Fibroblast of upper back skin (primary cell): ENCODE results near the gene DKK3.
A peak's percentile ranks its signal among the peaks of the same experiment; 100 is the strongest.

Experiments used
- DNase-seq: peaks from one replicate; pipeline ENCODE4 v3.0.0-alpha.2; 2013

The DKK3 gene

DNA sequence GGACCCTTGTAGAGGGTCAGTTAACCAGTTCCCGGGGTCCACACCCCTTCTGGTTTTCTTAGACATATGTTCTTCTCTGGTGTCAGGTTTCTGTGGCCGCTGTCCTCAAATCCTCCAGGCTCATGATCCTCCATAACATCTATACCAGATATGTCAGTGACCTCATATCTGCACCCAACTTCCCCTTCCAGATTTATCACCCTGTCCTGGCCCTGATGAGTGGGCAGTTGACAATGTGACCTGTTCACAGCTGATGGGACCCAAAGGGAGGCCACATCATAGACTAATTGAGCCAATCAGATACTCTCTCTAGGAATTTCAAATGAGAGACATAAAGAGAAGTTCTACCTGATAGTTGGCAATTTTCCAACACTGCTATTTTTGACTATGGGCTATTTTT, 5.1 kb downstream of the DKK3 start:
- DNase-seq: no peak

DNA sequence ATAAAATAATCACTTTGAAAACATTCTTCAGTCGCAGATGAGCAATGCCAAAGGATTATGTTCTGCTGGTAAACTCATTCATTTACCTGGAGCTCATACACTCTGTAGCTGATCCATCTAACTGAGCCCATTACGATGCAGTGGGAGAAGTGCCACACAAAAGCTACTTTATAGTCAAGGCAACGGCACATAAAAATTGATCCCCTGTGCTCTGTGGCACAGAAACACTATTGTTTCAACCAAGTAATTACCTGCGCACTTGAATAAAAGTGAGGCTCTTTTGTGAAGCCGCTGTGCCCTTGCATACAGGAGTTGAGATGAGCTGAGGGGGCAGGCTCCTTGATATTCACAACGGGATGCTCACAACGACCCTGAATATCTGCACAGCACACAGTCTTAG, 7.2 kb downstream of the DKK3 start:
- DNase-seq: no peak

DNA sequence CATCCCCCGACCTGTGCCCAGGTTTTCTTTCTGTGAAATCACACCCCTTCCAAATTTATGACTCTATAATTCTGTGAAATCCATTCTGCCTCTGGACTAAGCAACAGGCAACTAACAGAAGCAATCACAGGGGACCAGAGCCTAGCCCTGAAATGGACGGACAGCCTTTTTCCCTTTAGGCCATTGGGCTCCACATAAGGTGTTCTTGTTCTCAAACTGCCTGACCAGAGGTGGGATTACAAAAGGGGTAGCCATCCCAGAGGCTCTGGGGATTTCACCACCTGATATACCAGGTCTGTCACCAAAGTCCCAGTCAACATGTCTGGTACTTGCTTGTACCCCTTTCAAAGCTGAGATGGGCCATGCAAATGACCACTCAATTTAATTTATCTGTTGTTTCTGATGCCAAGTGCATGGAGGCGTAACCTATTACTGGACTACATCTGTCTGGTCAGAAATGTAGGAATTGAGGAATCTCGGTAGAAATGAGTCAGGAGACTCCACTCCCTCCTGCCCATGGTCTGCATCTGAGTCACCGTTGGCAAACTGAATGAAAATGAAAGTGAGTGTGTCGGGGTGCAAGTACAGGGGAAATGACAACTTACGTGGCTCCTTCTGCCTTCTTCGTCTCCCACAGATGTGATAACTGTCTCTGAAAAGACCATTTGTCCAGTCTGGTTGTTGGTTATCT, 10.2 kb downstream of the DKK3 start:
- peak; percentile 87 for DNase-seq

DNA sequence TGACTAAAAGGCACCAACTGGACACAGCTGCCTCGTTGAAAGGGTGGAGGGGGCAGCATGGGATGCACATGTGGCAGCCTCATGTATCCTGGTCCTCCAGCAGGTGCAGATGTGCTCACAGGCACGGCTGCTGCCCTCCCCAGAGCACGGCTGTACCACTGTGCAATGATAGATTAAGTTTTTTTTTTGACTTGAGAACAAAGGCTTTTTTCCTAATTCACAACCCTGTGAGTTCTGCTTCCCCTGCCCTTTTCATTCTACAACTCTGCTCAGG, 11.4 kb downstream of the DKK3 start:
- no peak for DNase-seq

DNA sequence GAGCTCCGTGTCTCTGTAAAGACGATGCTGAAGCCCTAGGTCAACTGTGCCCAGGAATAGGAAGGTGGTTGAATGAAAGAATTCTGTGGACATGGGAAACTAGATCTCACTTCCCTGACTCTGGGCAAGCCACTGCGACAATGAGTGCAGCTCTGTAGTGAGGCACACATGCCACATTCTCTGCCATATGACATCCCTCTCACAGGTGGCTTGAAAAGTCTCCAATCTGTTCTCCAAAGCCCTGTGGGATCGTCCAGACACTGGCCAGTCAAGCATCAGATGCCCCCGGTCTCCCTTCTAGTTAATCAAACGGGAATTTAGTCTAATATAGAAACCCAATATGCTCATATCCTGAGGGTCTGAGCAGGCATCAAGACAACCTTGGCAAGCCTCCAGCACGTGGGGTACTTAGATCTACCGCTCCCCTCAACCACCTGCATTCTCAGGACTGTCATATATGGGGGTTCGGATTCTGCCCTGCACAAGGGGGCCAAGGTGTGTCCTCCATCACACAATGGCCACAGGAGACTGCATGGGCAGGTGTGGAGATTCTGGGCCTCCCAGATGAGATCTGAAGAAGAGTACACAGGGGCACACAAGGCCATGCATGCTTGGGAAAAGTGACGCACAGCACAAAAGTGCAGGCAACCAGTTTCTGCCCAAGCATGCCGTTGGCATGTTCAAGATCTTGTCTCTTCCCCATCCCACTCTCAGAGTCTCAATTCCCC, 11.9 kb downstream of the DKK3 start:
- DNase-seq: no peak

DNA sequence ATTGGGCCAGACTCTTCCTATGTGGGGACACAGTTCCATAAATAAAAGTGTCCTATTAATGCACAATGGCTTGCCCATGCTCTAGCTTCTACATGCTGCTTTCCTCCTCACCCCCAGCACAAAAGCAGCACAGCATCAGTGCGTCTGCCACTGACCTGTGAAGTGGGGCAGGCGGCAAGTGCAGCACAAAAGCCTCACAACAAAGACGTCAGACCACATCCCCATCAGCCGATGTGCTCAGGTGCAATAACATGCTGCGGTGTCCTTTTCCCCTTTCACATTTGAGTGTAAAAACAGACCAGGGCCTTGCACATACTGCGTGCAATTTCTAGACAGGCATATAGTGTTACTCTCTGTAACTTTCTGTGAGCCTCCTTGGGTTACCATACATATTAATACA, 12.8 kb downstream of the DKK3 start:
- DNase-seq: no peak

DNA sequence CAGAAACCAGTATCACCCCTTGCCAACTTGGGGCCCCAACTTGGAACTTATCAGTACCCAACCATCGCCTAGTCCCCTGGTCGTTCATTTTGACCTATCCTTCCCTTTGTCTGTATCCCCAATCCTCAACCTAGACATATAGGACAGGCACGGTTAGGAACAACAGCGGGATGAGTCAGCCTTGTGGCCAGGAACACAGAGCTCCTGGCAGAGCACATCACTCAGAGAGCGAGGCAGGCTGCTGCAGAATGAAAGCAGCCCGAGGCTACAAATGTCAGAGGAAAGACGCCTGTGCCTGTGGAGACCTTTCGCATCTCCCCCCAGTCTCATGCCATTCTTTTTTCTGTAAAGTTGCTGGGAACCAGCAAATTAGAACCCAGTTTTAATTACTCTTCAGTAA, 14.6 kb downstream of the DKK3 start:
- peak; percentile 84 for DNase-seq

DNA sequence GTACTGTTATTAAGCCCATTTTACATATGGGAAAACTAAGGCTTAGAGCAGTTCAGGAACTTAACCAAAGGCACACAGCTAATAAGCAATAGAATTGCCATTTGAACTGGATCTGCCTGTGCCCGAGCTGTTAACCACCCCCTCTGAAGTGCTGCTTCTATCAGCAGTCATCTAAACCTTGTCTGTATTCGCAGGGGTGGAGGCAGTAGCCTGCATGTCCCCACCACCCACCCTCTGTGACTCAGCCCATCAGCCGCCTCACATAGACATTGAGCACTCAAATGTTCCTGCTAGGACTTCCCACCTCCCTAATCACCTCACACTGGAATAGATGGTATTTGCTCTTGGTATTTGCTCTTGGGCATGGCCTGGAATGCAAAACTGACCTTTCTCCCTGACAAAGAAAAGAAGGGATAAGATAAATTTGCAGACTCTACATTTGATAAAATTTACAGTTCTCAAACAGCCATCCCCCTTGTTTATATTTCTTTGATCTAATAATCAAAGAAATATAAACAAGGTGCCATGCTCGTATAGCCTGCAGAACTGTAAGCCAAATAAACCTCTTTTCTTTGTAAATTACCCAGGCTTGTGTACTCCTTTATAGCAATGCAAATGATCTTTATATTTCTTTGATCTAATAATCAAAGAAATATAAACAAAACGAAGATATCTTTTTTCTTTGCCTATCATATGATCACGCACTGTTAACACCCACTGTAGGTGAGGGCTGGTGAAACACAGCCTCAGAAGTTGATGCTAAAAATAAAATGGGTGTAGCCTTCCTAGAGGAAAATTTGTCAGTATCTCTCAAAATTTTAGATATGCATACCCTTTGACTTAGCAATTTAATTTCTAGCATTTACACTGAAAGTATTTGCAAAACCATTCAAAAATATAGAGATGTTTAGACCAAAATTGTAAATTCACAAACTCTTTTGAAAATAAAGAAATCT, 15.9 kb downstream of the DKK3 start:
- no peak for DNase-seq

DNA sequence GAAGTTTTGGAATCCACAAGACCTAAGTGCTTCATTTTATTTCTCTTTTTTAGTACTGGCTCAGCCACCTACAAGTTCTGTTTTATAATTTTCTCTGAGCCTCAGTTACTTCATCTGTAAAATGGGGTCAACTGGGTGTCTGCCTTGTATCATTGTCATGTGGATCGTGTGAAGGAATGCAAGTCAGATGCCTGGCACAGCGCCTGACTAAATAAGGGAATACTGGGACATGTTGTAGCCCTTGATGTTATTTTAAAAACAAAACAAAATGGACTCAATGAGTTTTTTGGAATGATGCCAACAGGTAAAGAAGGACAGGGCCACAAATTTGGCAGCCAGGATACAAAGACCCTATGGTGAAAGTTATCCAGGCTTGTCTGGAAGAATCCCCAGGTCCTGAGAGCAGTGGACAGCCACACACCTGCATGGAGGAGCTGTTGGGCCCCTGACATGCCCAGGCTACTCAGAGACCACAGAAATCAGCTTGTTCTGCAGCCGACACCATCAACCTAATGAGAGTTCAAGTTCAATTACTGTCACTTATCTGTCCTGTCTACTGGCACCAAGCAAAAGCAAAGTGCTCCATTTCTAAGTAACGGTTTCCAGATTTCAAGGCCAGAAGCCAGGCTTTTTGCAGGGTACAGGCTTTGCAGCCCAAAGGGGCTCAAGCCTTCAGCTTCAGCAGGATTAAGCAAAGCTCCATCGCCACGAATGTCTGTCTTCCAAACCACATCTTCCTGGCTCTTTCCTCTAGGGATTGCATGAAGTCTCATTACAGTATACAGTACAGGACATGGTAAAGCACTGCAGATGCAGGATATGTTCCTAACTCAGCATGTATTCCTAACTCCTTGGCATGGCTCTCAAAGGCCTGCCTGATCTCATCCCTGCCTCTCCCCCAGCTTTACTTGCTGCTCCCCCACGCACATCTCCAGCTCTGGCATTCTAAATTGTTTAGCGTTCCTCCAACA, 18.4 kb downstream of the DKK3 start:
- DNase-seq: peak; percentile 86

DNA sequence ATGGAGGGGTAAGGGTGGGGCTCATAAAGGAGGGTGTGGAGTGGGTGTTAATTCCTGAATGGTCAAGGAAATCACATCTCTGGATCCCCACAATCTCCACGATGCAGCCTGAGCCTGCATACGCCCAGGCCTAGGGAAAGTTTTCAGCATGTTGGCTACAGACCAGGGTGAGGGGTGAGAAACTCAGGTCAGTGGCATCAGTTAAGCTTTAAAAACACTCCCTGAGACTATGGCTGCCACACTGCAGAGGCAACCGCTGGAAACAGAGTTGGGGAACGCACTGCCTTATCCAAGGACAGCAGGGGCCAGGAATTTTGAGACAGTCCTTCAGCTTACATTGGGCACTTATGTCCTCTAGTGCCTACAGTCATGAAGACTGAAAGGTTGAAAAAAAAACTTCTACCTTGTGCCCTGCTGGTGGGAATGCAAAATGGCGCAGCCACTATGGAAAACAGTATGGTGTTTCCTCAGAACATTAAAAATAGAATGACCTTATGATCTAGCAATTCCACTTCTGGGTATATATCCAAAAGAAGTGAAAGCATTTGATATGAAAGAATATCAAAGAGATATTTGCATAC, 19.7 kb downstream of the DKK3 start:
- DNase-seq: no peak

DNA sequence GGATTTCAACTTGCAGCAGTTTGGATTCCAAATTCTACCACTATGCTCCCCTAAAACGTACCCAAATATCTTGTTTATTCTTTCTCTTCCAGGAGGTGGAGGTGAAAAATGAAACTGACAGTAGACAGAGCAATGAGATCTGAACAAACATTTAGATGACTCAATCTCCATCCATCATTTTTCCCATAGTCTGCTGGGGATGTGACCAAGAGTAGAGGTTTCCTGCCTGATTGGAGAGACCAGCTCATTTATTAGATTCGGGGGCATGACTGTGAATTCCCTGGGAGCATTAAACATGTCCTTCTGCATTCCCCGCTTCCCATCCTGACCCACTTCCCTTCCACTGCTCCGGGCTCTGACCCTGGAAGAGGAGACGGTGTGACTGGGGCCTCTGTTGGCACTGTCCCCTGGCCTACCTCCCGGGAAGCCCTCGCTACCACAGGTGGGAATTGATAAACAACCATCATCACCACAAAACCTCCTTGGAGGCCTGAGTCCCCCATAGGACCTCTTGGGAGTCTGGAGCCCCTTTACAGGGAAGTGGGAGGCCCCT, 20.3 kb downstream of the DKK3 start:
- peak; percentile 79 for DNase-seq

DNA sequence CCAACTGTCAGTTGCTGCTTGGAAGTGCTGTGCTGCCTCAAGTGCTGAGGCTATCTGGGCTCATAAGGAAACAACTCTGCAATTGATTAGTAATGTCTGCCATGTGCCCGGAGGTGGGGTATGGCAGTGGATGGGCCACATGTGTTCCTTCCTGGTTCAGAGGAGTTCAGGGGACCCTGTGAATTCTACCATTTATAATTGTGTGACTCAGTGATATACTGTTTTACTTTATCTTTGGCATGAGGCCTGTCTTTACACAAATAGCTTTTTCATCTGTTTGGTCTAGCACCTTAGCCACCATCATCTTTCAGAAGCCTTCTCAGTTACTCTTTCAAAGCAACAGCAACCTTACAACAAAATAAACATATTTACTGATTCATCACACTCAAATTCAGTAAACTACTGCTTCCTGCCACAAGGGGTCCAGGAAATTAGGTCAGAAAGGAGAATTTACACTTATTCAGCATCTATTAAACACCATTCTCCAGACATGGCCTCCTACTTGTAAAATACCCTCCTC, 20.9 kb downstream of the DKK3 start:
- DNase-seq: no peak

DNA sequence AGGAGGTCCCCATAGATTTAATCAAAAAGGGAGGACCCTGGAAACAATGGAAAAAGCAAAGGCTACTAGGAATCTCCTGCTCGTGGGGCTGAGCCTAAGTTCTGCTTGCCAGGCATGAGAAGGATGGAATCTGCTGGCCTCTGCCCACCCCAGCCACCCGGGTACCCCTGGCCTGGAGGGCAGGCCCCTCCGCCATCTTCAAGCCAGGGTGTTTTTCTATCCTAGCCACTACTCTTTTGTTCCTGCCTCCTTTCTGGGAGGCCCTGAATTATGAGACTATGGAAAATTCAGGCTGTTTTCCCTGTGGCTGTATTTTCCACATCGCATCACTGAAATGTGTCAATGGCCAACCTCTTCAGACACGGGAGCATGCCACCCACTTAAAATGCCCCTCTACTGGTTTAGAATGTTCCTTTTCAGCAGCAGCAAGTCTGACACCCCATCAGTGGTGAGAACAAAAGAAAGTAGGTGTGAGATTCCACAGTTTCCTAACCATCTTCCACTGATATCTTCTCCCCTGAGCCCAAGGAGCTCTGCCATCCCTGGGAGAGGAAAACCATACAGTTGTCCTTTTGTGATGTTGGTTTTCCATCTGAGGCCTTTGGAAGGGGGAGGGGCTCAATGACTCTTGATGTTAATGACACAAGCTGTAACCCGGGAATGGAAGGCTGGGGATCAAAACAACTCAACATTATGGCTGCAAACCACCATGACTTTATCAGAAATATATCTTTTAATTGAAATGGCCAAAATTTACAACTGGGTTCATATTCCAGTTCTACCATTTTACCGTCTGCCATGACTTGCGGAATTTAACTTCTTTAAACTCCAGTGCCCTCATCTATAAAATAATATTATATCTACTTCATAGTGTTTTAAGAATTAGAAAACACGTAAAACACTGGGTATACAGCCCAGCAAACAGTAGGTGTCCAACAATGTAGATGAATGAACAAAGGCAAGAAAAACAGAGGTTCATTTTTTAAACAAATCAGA, 22.2 kb downstream of the DKK3 start:
- no peak for DNase-seq

DNA sequence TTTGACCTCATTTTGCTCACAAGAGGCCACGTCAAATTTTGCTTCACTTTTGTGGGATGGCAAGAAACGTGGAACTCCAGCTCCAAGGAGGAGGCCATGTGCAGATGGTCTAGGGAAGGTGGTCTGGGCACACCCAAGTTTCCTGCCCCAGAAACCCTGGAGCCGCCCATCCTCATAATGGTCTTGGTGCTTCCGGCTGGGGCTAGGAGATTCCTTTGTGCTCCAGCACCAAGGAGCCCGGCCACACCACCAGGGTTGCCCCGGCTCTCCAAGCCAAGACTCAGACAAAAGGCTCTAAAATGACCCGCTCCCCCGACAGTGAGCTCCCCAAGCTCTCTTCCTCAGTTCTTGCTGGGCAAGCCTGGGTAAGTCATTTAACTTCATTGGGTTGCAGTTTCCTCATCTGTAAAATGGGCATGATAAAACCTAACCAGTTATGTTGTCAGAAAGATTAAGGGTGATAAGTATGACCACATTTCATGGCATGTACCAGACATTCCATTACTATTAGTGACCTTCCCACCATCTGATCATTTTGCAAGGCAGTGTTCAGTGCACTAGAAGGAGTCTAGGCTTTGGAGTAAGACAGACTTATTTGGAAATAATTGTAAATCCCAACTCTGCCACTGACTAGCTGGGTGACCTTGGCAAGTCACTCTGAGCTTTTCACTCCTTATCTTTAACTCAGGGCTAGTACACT, 23.3 kb downstream of the DKK3 start:
- peak; percentile 86 for DNase-seq

DNA sequence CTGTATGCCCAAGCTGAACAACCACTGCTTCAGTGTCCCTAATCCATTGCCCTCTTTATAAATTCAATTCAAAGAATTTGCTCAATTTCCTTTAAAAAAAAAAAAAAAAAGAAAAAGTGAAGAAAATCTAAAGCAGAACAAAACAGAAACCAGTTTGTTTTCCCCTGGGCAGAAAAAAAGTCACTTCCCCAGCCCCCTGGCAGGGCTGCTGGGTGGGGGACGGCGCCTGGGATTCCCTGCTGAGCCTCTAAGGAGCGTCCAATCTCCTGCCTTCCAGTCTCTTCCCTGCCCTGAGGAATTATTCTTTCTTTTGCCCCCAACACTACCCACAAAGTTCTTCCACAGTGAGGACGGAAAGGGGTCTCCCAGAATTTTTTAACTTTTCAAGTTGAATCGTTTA, 23.9 kb downstream of the DKK3 start:
- DNase-seq: no peak

DNA sequence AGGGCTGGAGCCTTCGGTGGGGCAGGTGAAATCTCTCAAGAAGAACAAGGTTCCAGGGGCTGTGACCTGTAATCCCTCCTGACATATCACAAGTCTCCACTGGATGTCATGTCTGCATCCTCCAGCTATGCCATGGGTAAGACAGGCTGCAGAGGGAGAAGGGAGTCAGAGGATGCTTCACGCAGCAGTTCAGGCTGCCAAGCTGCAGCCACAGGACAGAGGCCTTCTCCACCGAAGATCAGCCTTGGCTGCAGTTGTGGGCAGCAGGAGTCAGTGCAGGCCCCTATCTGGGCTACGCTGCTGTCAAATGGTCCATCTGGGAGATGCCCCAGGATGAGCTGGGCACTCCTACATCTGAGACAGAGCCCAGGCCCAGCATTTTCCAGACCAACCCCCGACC, 25.0 kb downstream of the DKK3 start:
- no peak for DNase-seq

DNA sequence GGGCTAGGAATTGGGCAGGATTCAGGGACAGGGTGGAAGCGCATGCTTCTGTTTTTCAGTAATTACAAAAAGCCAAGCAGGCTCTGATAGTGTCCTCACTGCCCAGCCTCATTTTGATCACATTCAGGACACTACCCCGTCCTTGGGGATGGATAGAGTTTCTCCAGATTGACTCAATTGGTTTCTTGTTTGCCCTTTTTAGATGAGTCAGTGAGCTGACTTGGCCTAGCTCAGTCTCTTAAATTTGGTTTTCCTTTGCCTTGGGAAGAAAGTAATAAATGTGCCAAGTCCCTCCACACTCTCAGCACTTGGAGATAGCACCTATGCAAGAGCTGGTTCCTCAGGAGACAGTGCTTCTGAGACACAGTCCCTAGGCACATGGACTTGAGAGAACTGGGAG, 25.5 kb downstream of the DKK3 start:
- DNase-seq: no peak

DNA sequence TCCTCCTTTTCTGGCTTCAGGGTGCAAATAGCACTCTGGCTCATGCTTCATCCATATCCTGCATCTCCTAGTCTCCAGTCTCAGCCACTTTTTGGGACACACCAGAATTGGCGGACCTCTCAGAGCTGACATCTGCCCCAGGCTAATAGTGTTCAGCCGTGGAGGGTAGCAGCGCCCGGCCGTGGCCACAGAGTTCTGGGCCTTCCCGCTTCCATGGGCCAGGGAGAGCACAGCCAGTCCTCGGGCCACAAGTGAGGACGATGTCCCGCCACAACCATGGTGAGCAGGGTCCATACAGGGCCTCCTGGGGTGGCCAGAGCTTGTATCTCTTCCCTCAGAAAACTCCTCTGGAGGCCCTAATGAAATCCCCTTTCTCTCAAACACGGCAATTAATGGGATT, 26.0 kb downstream of the DKK3 start:
- DNase-seq: no peak

DNA sequence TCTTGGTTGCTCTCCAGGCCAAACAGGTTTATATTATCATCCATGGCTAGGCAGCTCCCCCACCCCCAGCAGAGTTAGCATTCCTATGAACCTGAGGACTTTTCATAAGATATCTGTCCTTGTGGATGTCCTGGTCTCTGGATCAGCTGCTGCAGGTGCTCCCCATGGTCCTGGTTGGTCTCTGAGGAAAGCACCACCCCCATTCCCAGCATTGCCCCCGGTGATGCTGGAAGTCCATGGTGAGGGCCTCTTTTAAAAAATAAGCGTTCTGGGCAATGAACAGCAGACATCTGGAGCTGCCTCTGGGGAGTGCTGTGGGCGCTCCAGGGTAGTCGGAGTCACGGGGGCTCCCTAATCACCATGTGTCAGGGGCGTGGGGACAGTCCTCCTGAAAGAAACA, 26.6 kb downstream of the DKK3 start:
- no peak for DNase-seq

DNA sequence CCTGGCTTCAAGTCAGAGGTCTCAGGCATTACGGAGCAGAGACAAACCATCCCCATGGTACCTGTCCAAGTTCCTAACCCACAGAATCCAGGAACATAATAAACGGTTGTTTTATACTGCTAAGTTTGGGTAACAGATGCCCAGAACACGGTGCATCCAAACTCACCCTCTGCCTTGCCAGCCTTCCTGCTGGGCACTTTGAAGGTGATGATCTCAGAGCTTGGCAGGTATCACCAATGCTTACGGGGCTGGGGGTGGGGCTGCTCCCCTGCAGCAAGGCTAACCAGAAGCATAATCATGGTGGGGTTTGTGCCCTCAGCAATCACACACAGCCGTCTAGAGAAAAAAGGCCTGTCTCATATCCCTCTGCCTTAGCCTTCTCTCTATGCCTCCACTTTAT, 27.1 kb downstream of the DKK3 start:
- DNase-seq: no peak
